Lower lobe of right lung (tissue), 2 donors: Measurements from ENCODE around the gene NFATC2. TPM values are rescaled to one million over a fixed set of nuclear protein-coding genes. Genes with fewer than 3 reads are reported as not detected.

Experiments used
- ATAC-seq, 2 donors: fragments of 200-7000 bp; cut with Tn5 transposase; one replicate each; pipeline ENCODE4 v1.9.1; 2020 to 2022; ENCODE audit warnings: mild to moderate bottlenecking in 2 of 2, moderate library complexity in 2 of 2
- DNase-seq: peaks from one replicate; pipeline ENCODE4 v3.0.0-alpha.2; 2020
- H3K27ac ChIP-seq: fragments of 200-600 bp; one replicate; pipeline ENCODE4 v1.8.0; 2022
- H3K27me3 ChIP-seq: fragments of 200-600 bp; one replicate; pipeline ENCODE4 v1.8.0; 2022; ENCODE audit warnings: low read depth
- H3K36me3 ChIP-seq: fragments of 200-600 bp; one replicate; pipeline ENCODE4 v1.8.0; 2022; ENCODE audit warnings: mild to moderate bottlenecking
- H3K4me1 ChIP-seq: fragments of 200-600 bp; one replicate; pipeline ENCODE4 v1.8.0; 2022
- H3K4me3 ChIP-seq: fragments of 200-600 bp; one replicate; pipeline ENCODE4 v1.8.0; 2022; ENCODE audit warnings: mild to moderate bottlenecking
- H3K9me3 ChIP-seq: fragments of 200-600 bp; one replicate; pipeline ENCODE4 v1.8.0; 2022
- CTCF ChIP-seq: fragments of 200-600 bp; IDR thresholded peaks from one replicate; pipeline ENCODE4 v1.8.0; 2022; ENCODE audit warnings: antibody characterized with exemption, mild to moderate bottlenecking
- intact Hi-C: fragments of 100-400 bp; cut with DNase I; formaldehyde crosslinking; loops from one replicate; pipeline ENCODE4 v1.11.0; 2022
- total RNA-seq: library from RNA; stranded (reverse); fragmentation: NEBNext Ultra II Directional; extraction: Animal tissue kit (Norgen Biotek cat#: 25700); gene quantifications from one replicate; pipeline ENCODE4 v1.2.1, GENCODE V29; 2021
- donor health status: DM: no; HTN: yes; CAD: no; lungs with severe emphysema.

Gene NFATC2
- total RNA-seq, 1 donor from 2014 or later: 6.6 TPM

- ATAC-seq (no peak), DNase-seq (no peak)
- Histone ChIP-seq H3K4me1 (no peaks in the 10 kb centered on the region), H3K36me3 (peaks cover 5% of the 10 kb centered on the region), H3K4me3 (no peak overlapping the region), H3K27ac (no peak overlapping the region), H3K27me3 (no peaks in the 10 kb centered on the region), H3K9me3 (no peaks in the 10 kb centered on the region)
- TF ChIP-seq CTCF: no peak
- intact Hi-C loops: no loop called here
Measured at GRCh38 chr20:51450984-51451383, 91.5 kb downstream of the NFATC2 start.

GRCh38 chr20:51450221-51450712, 92.3 kb downstream of the NFATC2 start:
- Histone ChIP-seq H3K36me3 (peaks cover 5% of the 10 kb centered on the region), H3K27ac (no peak overlapping the region), H3K9me3 (no peaks in the 10 kb centered on the region), H3K27me3 (no peaks in the 10 kb centered on the region), H3K4me1 (no peaks in the 10 kb centered on the region), H3K4me3 (no peak overlapping the region)
- intact Hi-C loops: no loop called here
- DNase-seq: no peak
- TF ChIP-seq CTCF: no peak
- no peak for ATAC-seq

DNA sequence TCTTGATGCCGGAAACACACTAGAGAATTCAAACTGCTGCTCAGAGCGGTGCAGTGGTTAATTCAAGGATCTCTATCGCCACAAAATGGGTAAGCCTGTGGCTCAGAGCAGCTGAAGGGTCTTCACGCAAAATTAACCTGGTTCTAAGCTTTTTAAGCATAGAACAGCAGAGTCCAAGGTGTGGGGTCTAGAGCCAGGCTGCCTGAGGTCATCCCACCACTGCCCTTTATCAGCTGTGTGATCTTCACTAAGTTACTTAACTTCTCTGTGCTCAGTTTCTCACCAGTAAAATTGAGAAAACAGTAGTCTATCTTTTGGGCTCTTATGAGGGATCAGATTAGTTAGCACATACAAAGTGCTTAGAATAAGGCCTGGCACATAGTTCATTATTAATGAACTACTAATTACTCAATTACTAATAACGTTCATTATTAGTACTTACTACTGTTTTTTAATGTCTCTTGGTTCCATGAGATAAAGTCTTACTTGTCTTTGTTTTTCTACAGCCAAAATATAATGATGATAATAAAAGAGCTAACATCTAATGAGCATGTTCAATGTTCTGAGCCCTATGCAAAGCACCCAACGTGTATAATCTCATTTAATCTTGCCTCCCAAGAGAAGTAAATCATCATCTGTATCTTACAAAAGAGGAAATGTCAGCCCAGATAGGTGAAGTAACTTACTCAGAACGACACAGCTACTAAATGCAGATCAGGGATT, 92.9 kb downstream of the NFATC2 start:
- Histone ChIP-seq H3K36me3 (peaks cover 5% of the 10 kb centered on the region), H3K4me1 (no peaks in the 10 kb centered on the region), H3K4me3 (no peak overlapping the region), H3K27me3 (no peaks in the 10 kb centered on the region), H3K27ac (no peak overlapping the region), H3K9me3 (no peaks in the 10 kb centered on the region)
- intact Hi-C loops: no loop called here
- ATAC-seq (no peak), DNase-seq (no peak)
- TF ChIP-seq CTCF: no peak

- Histone ChIP-seq H3K4me1 (no peaks in the 10 kb centered on the region), H3K27me3 (no peaks in the 10 kb centered on the region), H3K4me3 (no peak overlapping the region), H3K36me3 (no peaks in the 10 kb centered on the region), H3K9me3 (no peaks in the 10 kb centered on the region), H3K27ac (no peak overlapping the region)
- ATAC-seq (no peak), DNase-seq (no peak)
- intact Hi-C loops: no loop called here
- no peak for TF ChIP-seq CTCF
Measured at GRCh38 chr20:51447765-51448148, 94.8 kb downstream of the NFATC2 start.

DNA sequence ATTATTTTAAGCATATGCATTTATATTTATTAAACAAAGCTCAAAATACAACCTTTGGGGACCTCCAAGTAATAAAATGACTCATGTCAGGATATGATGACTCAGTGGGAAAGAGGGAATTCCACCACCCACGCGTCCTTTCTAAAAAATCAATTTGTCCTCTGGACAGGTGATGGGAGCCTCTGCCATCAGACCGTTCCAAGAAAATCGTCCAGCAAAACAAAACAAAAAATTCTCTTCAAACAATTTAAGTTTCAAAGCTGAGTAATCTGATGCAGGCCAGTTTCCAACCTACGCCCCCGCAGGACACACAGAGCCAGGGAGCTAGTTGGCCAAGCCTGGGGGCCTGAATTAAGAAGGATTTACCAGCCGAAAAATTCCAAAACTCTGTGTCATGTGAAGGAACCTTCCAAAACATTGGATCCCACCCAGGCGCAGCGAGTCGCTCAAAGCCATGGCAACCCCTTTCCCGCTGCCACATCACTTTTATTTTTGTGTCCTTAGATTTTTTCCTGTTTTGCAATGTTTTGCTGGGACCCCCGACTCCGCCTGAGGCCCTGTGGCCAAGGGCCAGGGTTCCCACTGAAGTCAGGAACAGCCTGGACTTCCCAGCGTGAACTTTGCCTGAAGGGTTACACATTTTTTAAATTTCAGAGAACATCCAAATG, 95.3 kb downstream of the NFATC2 start:
- intact Hi-C loops: no loop called here
- H3K27me3 ChIP-seq: no peaks in the 10 kb centered on the region
- DNase-seq (no peak), ATAC-seq (peak; percentile 47 to 60)
- H3K9me3 ChIP-seq: no peaks in the 10 kb centered on the region
- no peak overlapping the region for H3K4me3 ChIP-seq
- no peaks in the 10 kb centered on the region for H3K4me1 ChIP-seq
- H3K36me3 ChIP-seq: no peaks in the 10 kb centered on the region
- H3K27ac ChIP-seq: no peak overlapping the region
- no peak for TF ChIP-seq CTCF
